Stomach smooth muscle (tissue), 2 donors: Measurements from ENCODE around the gene TRIM45.
"Not testable (repeated sequence)": the region's sequence is repeated elsewhere in the genome, so short reads cannot be mapped to it uniquely, and the experiment has no call there.

Experiments
- H3K27ac ChIP-seq: one replicate; pipeline ENCODE4 v1.7.0; 2013; ENCODE audit warnings: mild to moderate bottlenecking, low read length, inconsistent platforms
- H3K27me3 ChIP-seq, 2 donors: one replicate each; pipeline ENCODE4 v1.7.0; 2013; ENCODE audit warnings: low read length in 2 of 2; ENCODE audit not compliant: insufficient read depth in 2 of 2, control insufficient read depth in 1 of 2
- H3K36me3 ChIP-seq, 2 donors: one replicate each; pipeline ENCODE4 v1.7.0; 2013; ENCODE audit warnings: low read length in 2 of 2; ENCODE audit not compliant: control insufficient read depth in 2 of 2, insufficient read depth in 2 of 2
- H3K4me1 ChIP-seq: one replicate; pipeline ENCODE4 v1.7.0; 2013; ENCODE audit warnings: low read length; ENCODE audit not compliant: control insufficient read depth, insufficient read depth
- H3K4me3 ChIP-seq, 2 donors: one replicate each; pipeline ENCODE4 v1.7.0; 2013; ENCODE audit warnings: low read length in 2 of 2
- H3K9ac ChIP-seq, 2 donors: one replicate each; pipeline ENCODE4 v1.7.0; 2013; ENCODE audit warnings: low read length in 2 of 2, mild to moderate bottlenecking in 1 of 2
- H3K9me3 ChIP-seq, 2 donors: one replicate each; pipeline ENCODE4 v1.7.0; 2013; ENCODE audit warnings: low read length in 2 of 2; ENCODE audit not compliant: control insufficient read depth in 2 of 2
- donor health status: healthy.
- donor health status: Pancreatic carcinoma.

Gene TRIM45

GRCh38 chr1:117116784-117117130 is 4.8 kb downstream of the TRIM45 start:
- H3K9me3 ChIP-seq = no peaks in the 10 kb centered on the region
- H3K36me3 ChIP-seq = peaks cover 16 to 21% of the 10 kb centered on the region in 2 donors
- no peak overlapping the region for H3K9ac ChIP-seq
- peaks cover 13% of the 10 kb centered on the region for H3K4me1 ChIP-seq
- no peak overlapping the region for H3K27ac ChIP-seq
- H3K27me3 ChIP-seq = no peaks in the 10 kb centered on the region
- no peak overlapping the region for H3K4me3 ChIP-seq

GRCh38 chr1:117116090-117116783 is 5.3 kb downstream of the TRIM45 start:
- no peaks in the 10 kb centered on the region for H3K27me3 ChIP-seq
- no peak overlapping the region for H3K27ac ChIP-seq
- peaks cover 18 to 22% of the 10 kb centered on the region in 2 donors for H3K36me3 ChIP-seq

GRCh38 chr1:117114877-117115276 is 6.7 kb downstream of the TRIM45 start:
- Histone ChIP-seq H3K9ac (no peak overlapping the region), H3K4me1 (peaks cover 2% of the 10 kb centered on the region), H3K36me3 (peaks cover 20 to 25% of the 10 kb centered on the region in 2 donors), H3K27ac (no peak overlapping the region), H3K4me3 (no peak overlapping the region), H3K27me3 (no peaks in the 10 kb centered on the region), H3K9me3 (no peaks in the 10 kb centered on the region)

More at GRCh38 chr1:117116090-117116783, 5.3 kb downstream of the TRIM45 start:
- H3K4me1 ChIP-seq = peaks cover 12% of the 10 kb centered on the region
- no peak overlapping the region for H3K4me3 ChIP-seq
- H3K9me3 ChIP-seq = no peaks in the 10 kb centered on the region
- H3K9ac ChIP-seq = no peak overlapping the region

GRCh38 chr1:117113199-117113598 is 8.3 kb downstream of the TRIM45 start:
- H3K4me1 ChIP-seq = peaks cover 2% of the 10 kb centered on the region
- H3K9me3 ChIP-seq = no peaks in the 10 kb centered on the region
- H3K27me3 ChIP-seq = no peaks in the 10 kb centered on the region
- no peak overlapping the region for H3K27ac ChIP-seq
- no peak overlapping the region for H3K9ac ChIP-seq
- H3K36me3 ChIP-seq = peaks cover 20 to 28% of the 10 kb centered on the region in 2 donors
- H3K4me3 ChIP-seq = no peak overlapping the region

- no peak overlapping the region for H3K9ac ChIP-seq
- H3K4me3 ChIP-seq = no peak overlapping the region
- no peak overlapping the region for H3K27ac ChIP-seq
- H3K27me3 ChIP-seq = no peaks in the 10 kb centered on the region
- H3K36me3 ChIP-seq = peaks cover 21 to 28% of the 10 kb centered on the region in 2 donors
- H3K9me3 ChIP-seq = no peaks in the 10 kb centered on the region
- peaks cover 2% of the 10 kb centered on the region for H3K4me1 ChIP-seq
Observed at GRCh38 chr1:117112047-117112717, 9.4 kb downstream of the TRIM45 start.

- Histone ChIP-seq H3K27me3 (no peaks in the 10 kb centered on the region), H3K4me3 (no peak overlapping the region), H3K4me1 (peaks cover 2% of the 10 kb centered on the region), H3K9ac (no peak overlapping the region), H3K27ac (no peak overlapping the region), H3K9me3 (no peaks in the 10 kb centered on the region), H3K36me3 (peaks cover 27 to 30% of the 10 kb centered on the region in 2 donors)
Observed at GRCh38 chr1:117110774-117111173, 10.8 kb downstream of the TRIM45 start.

- Histone ChIP-seq H3K4me3 (no peak overlapping the region), H3K4me1 (no peaks in the 10 kb centered on the region), H3K27me3 (no peaks in the 10 kb centered on the region), H3K27ac (no peak overlapping the region), H3K9me3 (no peaks in the 10 kb centered on the region), H3K36me3 (peaks cover 14 to 18% of the 10 kb centered on the region in 2 donors), H3K9ac (no peak overlapping the region)
Observed at GRCh38 chr1:117107364-117107763, 14.2 kb downstream of the TRIM45 start.

GRCh38 chr1:117106478-117106877 is 15.1 kb downstream of the TRIM45 start:
- Histone ChIP-seq H3K9ac (no peak overlapping the region), H3K36me3 (peaks cover 9 to 13% of the 10 kb centered on the region in 2 donors), H3K27ac (no peak overlapping the region), H3K4me1 (no peaks in the 10 kb centered on the region), H3K27me3 (no peaks in the 10 kb centered on the region), H3K4me3 (no peak overlapping the region), H3K9me3 (no peaks in the 10 kb centered on the region)

- Histone ChIP-seq H3K9me3 (no peaks in the 10 kb centered on the region), H3K27me3 (no peaks in the 10 kb centered on the region), H3K4me1 (no peaks in the 10 kb centered on the region), H3K27ac (no peak overlapping the region), H3K9ac (no peak overlapping the region), H3K4me3 (no peak overlapping the region), H3K36me3 (peaks cover 5 to 9% of the 10 kb centered on the region in 2 donors)
Observed at GRCh38 chr1:117105722-117106121, 15.8 kb downstream of the TRIM45 start.

- Histone ChIP-seq H3K36me3 (peaks cover 5 to 9% of the 10 kb centered on the region in 2 donors), H3K4me3 (no peak overlapping the region), H3K27me3 (no peaks in the 10 kb centered on the region), H3K27ac (no peak overlapping the region), H3K4me1 (no peaks in the 10 kb centered on the region), H3K9ac (no peak overlapping the region), H3K9me3 (no peaks in the 10 kb centered on the region)
Observed at GRCh38 chr1:117104986-117105385, 16.6 kb downstream of the TRIM45 start.

GRCh38 chr1:117101858-117102257 is 19.7 kb downstream of the TRIM45 start:
- not testable (repeated sequence) for H3K36me3 ChIP-seq, H3K9me3 ChIP-seq

More at GRCh38 chr1:117101858-117102257, 19.7 kb downstream of the TRIM45 start:
- not testable (repeated sequence) for H3K27me3 ChIP-seq, H3K4me3 ChIP-seq, H3K9ac ChIP-seq, H3K4me1 ChIP-seq, H3K27ac ChIP-seq
